NCI-H82 (cell line): ENCODE measurements around the gene OASL.
"Not testable (repeated sequence)": the region's sequence is repeated elsewhere in the genome, so short reads cannot be mapped to it uniquely, and the experiment has no call there.

Source experiments
- DNase-seq: peaks from one replicate; lab custom pipeline; 2025; lab: John Stamatoyannopoulos, UW

The OASL gene

DNA sequence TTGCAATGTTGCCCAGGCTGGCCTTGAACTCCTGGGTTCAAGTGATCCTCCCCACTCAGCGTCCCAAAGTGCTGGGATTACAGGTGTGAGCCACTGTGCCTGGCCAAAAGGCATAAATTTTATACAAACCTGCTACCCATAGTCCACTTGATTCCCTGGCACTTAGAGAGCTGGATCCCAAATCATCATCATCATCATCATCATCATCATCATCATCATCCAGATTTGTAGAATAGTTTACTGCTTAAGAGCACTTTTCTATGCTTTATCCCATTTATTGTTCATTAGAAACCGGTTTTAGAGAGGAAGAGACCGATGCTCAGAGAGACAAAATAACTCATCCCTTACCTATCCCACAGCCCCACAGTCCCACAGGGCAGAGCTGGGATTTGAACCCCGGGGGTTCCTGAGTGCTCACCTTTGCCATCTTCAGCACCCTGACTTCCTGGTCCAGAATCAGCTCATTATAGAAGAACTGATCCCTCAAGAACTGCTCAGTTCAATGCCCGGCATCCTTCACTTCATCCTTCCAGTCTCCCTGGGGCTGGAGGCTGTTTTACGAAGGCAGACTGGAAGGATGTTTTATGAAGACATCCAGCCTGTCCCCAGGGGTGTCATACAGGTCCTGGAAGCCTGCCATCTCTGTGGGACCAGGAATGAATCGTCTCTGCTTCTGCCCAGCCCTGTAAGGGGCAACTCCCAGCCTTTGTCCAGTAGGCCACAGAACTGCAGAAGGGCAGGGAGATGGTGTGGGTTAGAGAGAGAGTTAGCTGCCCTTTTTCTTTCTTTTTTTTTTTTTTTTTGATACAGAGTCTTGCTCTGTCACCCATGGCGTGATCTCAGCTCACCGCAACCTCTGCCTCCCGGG lies 20.2 kb upstream of the OASL start:
- no peak for DNase-seq

GRCh38 chr12:121057794-121058193 lies 18.7 kb upstream of the OASL start:
- no peak for DNase-seq

DNA sequence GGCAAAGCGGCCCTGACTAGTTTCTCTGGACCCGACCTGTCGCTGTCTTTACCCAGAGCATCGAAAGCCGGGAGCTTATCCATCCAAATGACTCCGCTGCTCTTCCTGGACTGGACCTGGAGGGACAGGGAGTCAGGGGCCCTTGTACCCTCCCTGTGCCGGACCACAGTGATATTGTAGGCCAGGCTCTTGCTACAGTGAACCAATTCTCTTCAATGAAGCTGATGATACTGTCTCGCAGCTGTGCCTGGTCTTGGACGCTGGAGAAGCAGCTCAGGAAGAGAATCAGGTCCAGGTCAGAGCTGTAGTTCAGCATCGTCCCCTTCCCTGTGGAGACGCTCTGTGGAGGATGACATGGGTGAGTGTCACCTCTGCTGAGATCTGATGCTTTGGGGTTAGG lies 14.7 kb upstream of the OASL start:
- DNase-seq, result no peak

DNA sequence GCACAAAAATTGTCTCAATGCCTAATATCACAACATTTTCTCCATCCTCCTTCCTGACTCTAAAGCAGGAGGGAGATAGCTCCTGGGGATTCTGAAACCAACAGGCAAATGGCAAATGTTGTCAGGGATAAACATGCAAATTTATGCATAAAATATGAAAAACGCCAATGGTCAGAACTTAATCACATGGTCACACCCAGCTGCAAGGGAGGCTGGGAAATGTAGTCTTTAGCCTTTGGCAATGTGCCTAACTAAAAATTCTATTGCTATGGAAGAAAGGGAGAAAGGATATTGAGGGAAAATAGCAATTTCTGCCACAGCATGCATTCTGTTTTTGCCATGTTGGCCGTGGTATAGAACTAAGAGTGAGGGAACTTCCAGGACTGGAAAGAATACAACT lies 11.7 kb upstream of the OASL start:
- DNase-seq, result peak; percentile 17

DNA sequence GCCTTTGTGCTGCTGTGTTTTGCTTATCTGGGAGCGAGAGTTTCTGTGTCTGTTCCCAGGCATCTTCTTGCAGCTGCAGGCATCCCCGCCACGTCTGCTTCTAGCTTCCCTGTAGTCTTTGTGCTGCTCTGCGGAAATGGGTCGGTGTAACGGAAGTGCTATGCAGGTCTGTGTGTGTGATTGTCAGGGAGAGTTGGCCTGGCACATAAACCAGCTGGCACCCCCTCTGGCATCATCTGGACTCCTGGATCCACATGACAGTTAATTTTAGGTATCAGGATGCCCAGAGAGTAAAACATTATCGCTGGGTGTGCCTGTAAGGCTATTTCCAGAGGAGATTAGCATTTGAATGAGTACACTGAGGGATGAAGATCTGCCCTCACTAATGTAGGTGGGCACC lies 9.4 kb upstream of the OASL start:
- no peak for DNase-seq

- DNase-seq, result not testable (repeated sequence)
Observed at GRCh38 chr12:121047400-121047799, 8.4 kb upstream of the OASL start.

DNA sequence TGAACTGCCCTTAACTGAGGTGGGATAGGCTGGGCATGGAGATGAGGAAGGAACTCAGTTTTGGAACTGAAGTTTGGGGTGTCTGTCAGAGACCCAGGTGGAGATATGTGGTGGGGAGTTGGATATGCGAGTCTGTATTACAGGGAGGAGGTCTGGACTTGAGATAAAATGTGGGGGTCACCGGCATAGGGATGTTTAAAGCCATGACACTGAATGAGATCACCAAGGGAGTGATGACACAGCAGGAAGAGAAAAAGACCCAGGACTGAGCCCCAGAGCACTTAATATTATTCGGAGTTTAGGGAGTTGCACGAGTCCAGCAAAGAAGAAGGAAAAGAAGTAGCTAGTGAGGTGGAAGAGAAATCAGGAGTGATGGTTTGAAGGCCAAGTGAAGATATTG lies 4.0 kb upstream of the OASL start:
- DNase-seq, result no peak

DNA sequence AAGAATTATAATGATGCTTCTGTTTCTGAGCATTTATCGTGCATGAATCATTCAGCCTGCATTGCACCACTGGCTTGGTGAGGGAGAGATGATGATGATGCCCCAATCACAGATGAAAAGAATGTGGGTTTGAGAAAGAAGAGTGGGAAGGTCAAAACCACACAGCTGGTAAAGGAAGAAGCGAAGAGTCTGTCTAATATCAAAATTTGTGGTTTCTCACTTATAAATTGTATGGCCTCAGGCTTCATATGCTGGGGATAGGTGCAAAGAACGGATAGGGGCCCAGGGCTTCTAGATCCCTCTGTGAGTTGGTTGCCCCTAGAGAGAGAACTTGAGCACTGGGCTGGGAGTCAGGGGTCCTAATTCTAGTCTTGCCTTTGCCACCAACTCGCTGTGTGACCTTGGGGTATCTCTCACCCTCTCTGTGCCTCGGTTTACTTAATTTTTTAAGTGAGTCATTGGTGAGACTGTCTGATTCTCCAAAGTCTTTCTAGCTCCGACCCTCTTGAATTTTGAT lies 2.2 kb downstream of the OASL start:
- DNase-seq, result no peak

- no peak for DNase-seq
Observed at GRCh38 chr12:121034616-121035305, 4.3 kb downstream of the OASL start.

DNA sequence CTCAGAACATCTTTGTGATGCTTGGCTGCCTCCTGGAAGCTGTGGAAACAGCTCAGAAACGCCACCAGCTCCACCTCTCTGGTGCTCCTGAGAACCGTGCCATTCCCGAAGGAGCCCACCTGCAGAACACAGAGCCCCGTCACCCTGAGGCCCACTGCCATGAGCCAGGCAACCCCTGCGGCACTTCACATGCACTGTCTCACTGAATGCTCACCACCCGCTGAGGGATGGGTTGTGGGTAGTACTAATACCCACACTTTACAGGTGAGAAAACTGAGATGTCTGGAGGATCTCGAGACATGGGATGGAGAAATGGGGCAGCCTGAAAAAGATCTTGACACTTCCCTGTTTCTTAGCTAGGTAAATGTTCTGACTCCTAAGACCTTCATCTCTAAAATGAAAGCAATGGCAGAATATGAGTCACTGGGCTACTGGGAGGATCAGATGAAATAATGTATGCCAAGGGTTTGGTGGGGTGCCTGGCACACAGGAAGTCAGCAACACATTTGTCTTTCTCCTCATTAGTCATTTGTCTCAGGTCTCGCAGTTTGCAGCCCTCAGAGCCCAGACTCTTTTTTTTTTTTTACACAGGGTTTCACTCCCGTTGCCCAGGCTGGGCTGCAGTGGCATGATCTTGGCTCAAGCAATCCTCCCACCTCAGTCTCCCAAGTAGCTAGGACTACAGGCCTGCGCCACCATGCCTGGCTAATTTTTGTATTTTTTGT lies 5.3 kb downstream of the OASL start:
- DNase-seq, result no peak

DNA sequence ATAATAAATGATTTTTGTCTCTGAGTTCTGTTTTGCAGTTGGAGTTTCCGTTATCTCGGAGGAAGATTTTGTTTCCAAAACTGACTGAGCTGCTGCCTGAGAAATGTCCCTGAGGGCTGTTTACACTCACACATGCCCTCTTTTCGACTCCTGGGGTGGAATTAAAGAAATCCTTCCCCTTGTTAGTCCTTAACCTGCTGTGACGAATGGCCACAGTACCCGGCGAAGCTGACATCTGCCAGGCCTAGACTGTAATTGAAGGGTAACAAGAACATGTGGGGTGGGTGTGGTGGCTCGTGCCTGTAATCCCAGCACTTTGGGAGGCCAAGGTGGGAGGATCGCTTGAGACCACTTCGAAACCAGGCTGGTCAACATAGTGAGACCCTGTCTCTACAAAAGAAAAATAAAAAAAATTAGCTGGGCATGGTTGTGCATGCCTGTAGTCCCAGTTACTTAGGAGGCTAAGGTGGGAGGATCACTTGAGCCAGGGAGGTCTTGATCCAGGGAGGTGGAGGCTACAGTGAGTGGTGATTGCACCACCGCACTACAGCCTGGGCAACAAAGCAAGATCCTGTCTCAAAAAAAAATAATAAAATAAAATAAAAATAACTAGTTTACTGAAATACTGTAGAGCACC lies 8.4 kb downstream of the OASL start:
- peak; percentile 51 for DNase-seq

GRCh38 chr12:121026274-121027045 lies 12.6 kb downstream of the OASL start:
- DNase-seq, result peak; percentile 48

GRCh38 chr12:121025442-121026226 lies 13.4 kb downstream of the OASL start:
- DNase-seq, result no peak

- no peak for DNase-seq
Observed at GRCh38 chr12:121023799-121024198, 15.2 kb downstream of the OASL start.

- no peak for DNase-seq
Observed at GRCh38 chr12:121022713-121023112, 16.3 kb downstream of the OASL start.

- DNase-seq, result no peak
Observed at GRCh38 chr12:121021754-121022153, 17.3 kb downstream of the OASL start.

DNA sequence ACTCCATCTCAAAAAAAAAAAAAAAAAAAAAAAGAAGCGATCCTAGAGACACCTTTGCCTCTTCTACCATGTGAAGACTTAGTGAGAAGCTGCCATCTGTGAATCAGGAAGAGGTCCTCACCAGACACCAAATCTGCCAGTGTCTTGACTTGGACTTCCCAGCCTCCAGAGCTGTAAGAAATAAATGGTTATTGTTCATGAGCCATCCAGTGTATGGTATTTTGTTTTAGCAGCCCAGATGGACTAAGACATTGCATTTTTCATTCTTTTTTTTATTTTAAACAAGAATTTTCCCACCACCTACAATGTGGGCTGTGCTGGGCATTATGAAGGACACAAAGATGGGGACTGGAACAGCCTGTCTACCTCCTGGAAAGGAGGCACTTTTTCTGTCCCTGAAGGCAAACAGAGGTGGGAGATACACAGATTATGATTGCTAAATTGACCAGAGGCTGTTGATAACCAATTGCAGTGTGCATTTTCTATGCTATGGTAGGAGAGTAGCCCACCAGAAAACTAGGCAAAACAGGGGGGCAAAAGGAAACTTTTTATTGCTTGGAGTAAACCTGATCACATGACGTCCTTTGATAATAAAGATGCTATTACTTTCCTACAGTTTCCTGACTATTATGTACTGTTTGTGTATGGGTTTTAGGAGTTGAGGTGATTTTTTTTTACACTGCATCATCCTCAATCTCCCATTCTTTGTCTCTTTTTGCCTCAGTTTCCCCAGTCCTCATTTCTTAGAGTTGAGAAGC lies 20.0 kb downstream of the OASL start:
- DNase-seq, result no peak

GRCh38 chr12:121017966-121018491 lies 21.0 kb downstream of the OASL start:
- DNase-seq, result no peak
